ENCODE data around the gene PAX8.

DNA sequence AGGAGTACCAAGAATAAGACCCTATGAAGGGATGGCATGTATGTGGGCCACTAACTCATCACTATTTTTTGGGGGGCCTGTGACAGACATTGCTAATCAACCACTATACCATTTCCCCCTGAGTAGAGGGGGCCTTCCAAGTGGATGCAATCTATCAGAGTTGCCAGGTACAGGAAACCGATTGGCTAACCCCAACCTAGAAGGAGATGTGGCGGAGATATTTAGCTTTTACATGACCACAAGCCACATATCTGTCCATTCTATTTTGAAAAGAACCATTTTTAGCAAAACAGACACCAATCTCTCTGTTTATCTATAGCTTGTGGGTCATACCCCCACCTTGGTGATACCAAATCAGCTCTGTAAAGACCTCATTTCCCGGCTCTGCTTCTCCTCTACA is 51.0 kb downstream of the PAX8 start:
- no peak for TF ChIP-seq YY1 (IDR thresholded peaks at IDR 0.05; ENCODE audit: low read depth)
- TF ChIP-seq, protein P1, sequence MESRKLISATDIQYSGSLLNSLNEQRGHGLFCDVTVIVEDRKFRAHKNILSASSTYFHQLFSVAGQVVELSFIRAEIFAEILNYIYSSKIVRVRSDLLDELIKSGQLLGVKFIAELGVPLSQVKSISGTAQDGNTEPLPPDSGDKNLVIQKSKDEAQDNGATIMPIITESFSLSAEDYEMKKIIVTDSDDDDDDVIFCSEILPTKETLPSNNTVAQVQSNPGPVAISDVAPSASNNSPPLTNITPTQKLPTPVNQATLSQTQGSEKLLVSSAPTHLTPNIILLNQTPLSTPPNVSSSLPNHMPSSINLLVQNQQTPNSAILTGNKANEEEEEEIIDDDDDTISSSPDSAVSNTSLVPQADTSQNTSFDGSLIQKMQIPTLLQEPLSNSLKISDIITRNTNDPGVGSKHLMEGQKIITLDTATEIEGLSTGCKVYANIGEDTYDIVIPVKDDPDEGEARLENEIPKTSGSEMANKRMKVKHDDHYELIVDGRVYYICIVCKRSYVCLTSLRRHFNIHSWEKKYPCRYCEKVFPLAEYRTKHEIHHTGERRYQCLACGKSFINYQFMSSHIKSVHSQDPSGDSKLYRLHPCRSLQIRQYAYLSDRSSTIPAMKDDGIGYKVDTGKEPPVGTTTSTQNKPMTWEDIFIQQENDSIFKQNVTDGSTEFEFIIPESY (IDR thresholded peaks at IDR 0.05; ENCODE audit: borderline replicate concordance, low read depth): no peak
